ENCODE data around the gene MLEC.

- TF ChIP-seq CTCF (IDR thresholded peaks at IDR 0.05), result no peak
- TF ChIP-seq ZFX (IDR thresholded peaks at IDR 0.05; ENCODE audit: borderline replicate concordance), result no peak
These were observed 35.1 kb upstream of the MLEC start for GRCh38 chr12:120651821-120652220.

Data from 22Rv1 (cell line).